Measurements from ENCODE around the gene RFX4.

DNA sequence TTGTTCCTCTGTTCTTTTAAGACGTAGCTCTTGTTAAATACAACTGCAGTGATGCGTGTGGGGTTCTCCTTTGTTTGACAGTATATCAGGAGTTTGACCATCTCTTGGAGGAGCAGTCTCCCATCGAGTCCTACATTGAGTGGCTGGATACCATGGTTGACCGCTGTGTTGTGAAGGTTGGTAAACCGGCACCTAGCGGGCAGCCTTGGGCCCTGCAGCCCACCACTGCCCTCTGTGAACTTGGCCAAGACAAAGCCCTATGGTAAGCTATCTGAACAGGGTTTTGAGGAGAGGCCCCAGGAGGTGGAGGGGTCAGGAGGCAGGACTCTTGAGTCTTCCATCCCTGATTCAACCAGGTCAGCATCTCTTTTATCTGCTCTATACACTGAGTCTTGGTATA, 137.1 kb downstream of the RFX4 start:
- TF ChIP-seq, protein P1, sequence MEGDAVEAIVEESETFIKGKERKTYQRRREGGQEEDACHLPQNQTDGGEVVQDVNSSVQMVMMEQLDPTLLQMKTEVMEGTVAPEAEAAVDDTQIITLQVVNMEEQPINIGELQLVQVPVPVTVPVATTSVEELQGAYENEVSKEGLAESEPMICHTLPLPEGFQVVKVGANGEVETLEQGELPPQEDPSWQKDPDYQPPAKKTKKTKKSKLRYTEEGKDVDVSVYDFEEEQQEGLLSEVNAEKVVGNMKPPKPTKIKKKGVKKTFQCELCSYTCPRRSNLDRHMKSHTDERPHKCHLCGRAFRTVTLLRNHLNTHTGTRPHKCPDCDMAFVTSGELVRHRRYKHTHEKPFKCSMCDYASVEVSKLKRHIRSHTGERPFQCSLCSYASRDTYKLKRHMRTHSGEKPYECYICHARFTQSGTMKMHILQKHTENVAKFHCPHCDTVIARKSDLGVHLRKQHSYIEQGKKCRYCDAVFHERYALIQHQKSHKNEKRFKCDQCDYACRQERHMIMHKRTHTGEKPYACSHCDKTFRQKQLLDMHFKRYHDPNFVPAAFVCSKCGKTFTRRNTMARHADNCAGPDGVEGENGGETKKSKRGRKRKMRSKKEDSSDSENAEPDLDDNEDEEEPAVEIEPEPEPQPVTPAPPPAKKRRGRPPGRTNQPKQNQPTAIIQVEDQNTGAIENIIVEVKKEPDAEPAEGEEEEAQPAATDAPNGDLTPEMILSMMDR (IDR thresholded peaks at IDR 0.05; ENCODE audit: borderline replicate concordance, extremely low read depth, low read length, poor library complexity, severe bottlenecking): no peak
- no peak for TF ChIP-seq EZH2 (IDR thresholded peaks at IDR 0.05; ENCODE audit: borderline replicate concordance, low read depth, low read length, severe bottlenecking)
